Lung (tissue), 12 donors: ENCODE measurements around the gene VKORC1L1. TPM values are rescaled to one million over a fixed set of nuclear protein-coding genes. Genes with fewer than 3 reads are reported as not detected.
"Not testable (repeated sequence)": the region's sequence is repeated elsewhere in the genome, so short reads cannot be mapped to it uniquely, and the experiment has no call there.

Experiments
- ATAC-seq: fragments of 200-7000 bp; cut with Tn5 transposase; one replicate; pipeline ENCODE4 v1.9.1; 2020; ENCODE audit warnings: moderate number of reproducible peaks; ENCODE audit not compliant: insufficient read depth, low FRiP score
- DNase-seq, 3 donors: peaks; one replicate each; pipeline ENCODE4 v3.0.0-alpha.2; 2013 to 2017
- H3K27ac ChIP-seq, 2 donors: one replicate each; pipeline ENCODE4 v1.5.1; 2013; ENCODE audit warnings: mild to moderate bottlenecking in 2 of 2, moderate library complexity in 2 of 2, control low read depth in 1 of 2, inconsistent platforms in 1 of 2, low read depth in 1 of 2, low read length in 1 of 2
- H3K27me3 ChIP-seq, 3 donors: one replicate each; pipeline ENCODE4 v1.5.1; 2013; ENCODE audit warnings: low read length in 2 of 3; ENCODE audit not compliant: control insufficient read depth in 3 of 3, insufficient read depth in 3 of 3
- H3K36me3 ChIP-seq, 4 donors: one replicate each; pipeline ENCODE4 v1.5.1; 2013; ENCODE audit warnings: low read length in 4 of 4, mild to moderate bottlenecking in 1 of 4, moderate library complexity in 1 of 4; ENCODE audit not compliant: control insufficient read depth in 4 of 4, insufficient read depth in 4 of 4
- H3K4me1 ChIP-seq, 5 donors: one replicate each; pipeline ENCODE4 v1.5.1; 2013; ENCODE audit warnings: low read length in 5 of 5, mild to moderate bottlenecking in 2 of 5, moderate library complexity in 1 of 5; ENCODE audit not compliant: control insufficient read depth in 5 of 5, insufficient read depth in 5 of 5
- H3K4me3 ChIP-seq: one replicate; pipeline ENCODE4 v1.5.1; 2013; ENCODE audit warnings: mild to moderate bottlenecking, control low read depth, moderate library complexity
- H3K9ac ChIP-seq, 2 donors: one replicate each; pipeline ENCODE4 v1.5.1; 2013; ENCODE audit warnings: low read length in 2 of 2, control low read depth in 1 of 2; ENCODE audit not compliant: insufficient read depth in 1 of 2
- H3K9me3 ChIP-seq, 4 donors: one replicate each; pipeline ENCODE4 v1.5.1; 2013; ENCODE audit warnings: low read length in 3 of 4, mild to moderate bottlenecking in 1 of 4, moderate library complexity in 1 of 4; ENCODE audit not compliant: control insufficient read depth in 4 of 4, insufficient read depth in 3 of 4
- CTCF ChIP-seq: IDR thresholded peaks from 2 replicates; pipeline ENCODE4 v1.5.1; 2012; ENCODE audit warnings: mild to moderate bottlenecking; ENCODE audit errors: control extremely low read depth, extremely low read depth
- WGBS, 2 donors: extraction: QIAGEN DNeasy Blood & Tissue Kit; methylation state at CpG; one replicate each; pipeline ENCODE4 v1.1.7; 2013; 5-methylcytosine and 5-hydroxymethylcytosine counted together
- polyA plus RNA-seq, 2 donors: library from polyadenylated mRNA; stranded (reverse); fragments of 200-250 nt; gene quantifications; one replicate each; pipeline ENCODE4 v1.2.1, GENCODE V29; 2013
- total RNA-seq, 2 donors: library from RNA; depleted of rRNA in 1 of 2; stranded (reverse); fragments of >200 nt in 1 of 2; gene quantifications; one replicate each; pipeline ENCODE4 v1.2.1, GENCODE V29; 2014 to 2021
- donor health status: control.
- donor health status: control.
- donor health status: Bipolar disorder and iron deficiency.
- donor health status: healthy.
- donor health status: DM: yes; HTN: yes; CAD: no.

Gene VKORC1L1
- total and polyA plus RNA-seq, 4 donors = 15.1 to 36.8 (median 24.4) TPM

- DNase-seq (no peak), ATAC-seq (no peak)
- no peak for TF ChIP-seq CTCF
- H3K27me3 ChIP-seq = no peaks in the 10 kb centered on the region
- 93 to 96% methylated on average over 6 of the region's 6 CpGs for WGBS, 2 donors
- H3K4me3 ChIP-seq = no peak overlapping the region
- H3K9ac ChIP-seq = no peak overlapping the region
- H3K27ac ChIP-seq = no peak overlapping the region
- H3K36me3 ChIP-seq = no peaks in the 10 kb centered on the region
- no peaks in the 10 kb centered on the region for H3K9me3 ChIP-seq
- H3K4me1 ChIP-seq = no peaks in the 10 kb centered on the region
These were observed 33.0 kb upstream of the VKORC1L1 start for GRCh38 chr7:65839846-65840245.

GRCh38 chr7:65840446-65840845, 32.4 kb upstream of the VKORC1L1 start:
- ATAC-seq = no peak
- no peaks in the 10 kb centered on the region for H3K4me1 ChIP-seq

GRCh38 chr7:65843616-65844015, 29.3 kb upstream of the VKORC1L1 start:
- H3K9me3 ChIP-seq, H3K27me3 ChIP-seq, DNase-seq, H3K9ac ChIP-seq, H3K4me1 ChIP-seq, H3K27ac ChIP-seq, H3K4me3 ChIP-seq, H3K36me3 ChIP-seq, ATAC-seq: not testable (repeated sequence)

More at GRCh38 chr7:65840446-65840845, 32.4 kb upstream of the VKORC1L1 start:
- 94 to 96% methylated on average over 4 of the region's 4 CpGs for WGBS, 2 donors
- no peak for TF ChIP-seq CTCF
- Histone ChIP-seq H3K27ac (no peak overlapping the region), H3K9me3 (no peaks in the 10 kb centered on the region), H3K9ac (no peak overlapping the region), H3K36me3 (no peaks in the 10 kb centered on the region), H3K27me3 (no peaks in the 10 kb centered on the region), H3K4me3 (no peak overlapping the region)
- peak in 1 of 3 donors; percentile 37 for DNase-seq

DNA sequence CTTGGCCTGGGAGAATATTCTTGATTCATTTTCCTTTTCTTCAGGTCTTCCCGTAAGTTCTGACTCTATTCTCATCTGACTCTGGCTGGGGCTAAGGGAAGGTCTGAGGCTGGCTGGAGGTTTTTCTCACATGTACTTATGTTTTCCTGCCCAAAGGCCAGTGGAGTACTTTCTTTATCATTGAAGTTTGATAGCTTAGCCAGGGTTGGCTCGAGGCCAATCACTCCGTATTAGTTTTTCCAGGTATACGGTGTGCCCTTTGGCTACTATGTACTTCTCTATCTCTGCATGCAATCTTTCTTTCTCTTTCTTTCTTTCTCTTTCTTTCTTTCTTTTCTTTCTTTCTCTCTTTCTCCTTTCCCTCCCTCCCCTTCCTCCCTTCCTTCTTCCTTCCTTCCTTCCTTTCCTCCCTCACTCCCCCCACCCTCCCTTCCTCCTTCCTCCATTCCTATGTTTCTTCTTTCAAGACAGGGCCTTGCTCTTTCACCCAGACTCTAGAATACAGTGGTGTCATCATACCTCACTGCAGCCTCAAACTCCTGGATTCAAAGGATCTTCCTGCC, 26.8 kb upstream of the VKORC1L1 start:
- no peak for TF ChIP-seq CTCF

DNA sequence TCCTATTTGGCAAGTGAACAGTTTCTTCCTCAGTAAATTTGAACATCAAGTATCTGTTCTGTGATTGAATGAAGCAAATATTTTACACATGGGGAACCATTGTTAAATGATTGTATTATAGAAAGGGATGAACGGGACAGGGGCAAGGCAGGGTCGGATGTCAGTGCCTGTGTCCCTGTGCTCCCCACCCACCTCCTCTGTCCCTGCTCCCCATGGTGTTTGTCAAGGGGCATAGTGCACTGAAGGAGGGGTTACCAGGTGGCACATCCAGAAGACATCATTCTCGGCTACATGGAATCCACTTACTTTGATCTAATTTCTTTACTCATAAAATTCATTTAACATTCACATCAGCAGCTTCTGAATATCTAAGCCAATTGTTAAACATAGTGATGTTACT, 19.4 kb upstream of the VKORC1L1 start:
- H3K4me1 ChIP-seq, H3K27me3 ChIP-seq, DNase-seq, H3K36me3 ChIP-seq, H3K27ac ChIP-seq, H3K4me3 ChIP-seq, H3K9ac ChIP-seq, H3K9me3 ChIP-seq, ATAC-seq: not testable (repeated sequence)
- 79 to 89% methylated on average over 3 of the region's 3 CpGs for WGBS, 2 donors

More for the DNA sequence above, 26.8 kb upstream of the VKORC1L1 start:
- no peak overlapping the region for H3K27ac ChIP-seq
- H3K27me3 ChIP-seq = no peaks in the 10 kb centered on the region
- ATAC-seq (no peak), DNase-seq (peak; percentile 23 to 48 (median 39))
- H3K9me3 ChIP-seq = no peaks in the 10 kb centered on the region
- 61 to 71% methylated on average over 4 of the region's 4 CpGs for WGBS, 2 donors
- no peak overlapping the region for H3K9ac ChIP-seq
- H3K36me3 ChIP-seq = no peaks in the 10 kb centered on the region
- H3K4me1 ChIP-seq = peaks cover 0 to 5% (median 0%) of the 10 kb centered on the region in 5 donors
- H3K4me3 ChIP-seq = no peak overlapping the region

DNA sequence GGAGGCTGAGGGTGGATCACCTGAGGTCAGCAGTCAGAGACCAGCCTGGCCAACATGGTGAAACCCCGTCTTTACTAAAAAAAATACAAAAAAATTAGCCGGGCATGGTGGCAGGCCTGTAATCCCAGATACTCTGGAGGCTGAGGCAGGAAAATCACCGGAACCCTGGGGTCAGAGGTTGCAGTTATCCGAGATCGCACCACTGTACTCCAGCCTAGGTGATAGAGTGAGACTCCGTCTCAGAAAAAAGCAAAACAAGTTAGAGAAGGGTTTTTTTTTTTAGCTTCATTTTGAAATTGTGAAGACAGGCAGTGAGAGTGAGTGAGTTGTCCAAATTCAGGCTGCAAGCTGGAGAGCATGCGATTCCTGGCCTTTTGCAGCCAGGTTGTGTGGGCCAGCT, 19.0 kb upstream of the VKORC1L1 start:
- H3K9me3 ChIP-seq, H3K27me3 ChIP-seq, H3K4me3 ChIP-seq, H3K27ac ChIP-seq, H3K36me3 ChIP-seq, ATAC-seq, H3K9ac ChIP-seq, DNase-seq, H3K4me1 ChIP-seq: not testable (repeated sequence)
- WGBS, 2 donors = 91 to 95% methylated on average over 7 of the region's 7 CpGs
